Lung (tissue), 12 donors: ENCODE results near the gene DNASE2B. TPM values are rescaled to one million over a fixed set of nuclear protein-coding genes. Genes with fewer than 3 reads are reported as not detected.

ENCODE experiments used
- ATAC-seq: fragments of 200-7000 bp; cut with Tn5 transposase; one replicate; pipeline ENCODE4 v1.9.1; 2020; ENCODE audit warnings: moderate number of reproducible peaks; ENCODE audit not compliant: insufficient read depth, low FRiP score
- DNase-seq, 3 donors: peaks; one replicate each; pipeline ENCODE4 v3.0.0-alpha.2; 2013 to 2017
- H3K27ac ChIP-seq, 2 donors: one replicate each; pipeline ENCODE4 v1.5.1; 2013; ENCODE audit warnings: mild to moderate bottlenecking in 2 of 2, moderate library complexity in 2 of 2, control low read depth in 1 of 2, inconsistent platforms in 1 of 2, low read depth in 1 of 2, low read length in 1 of 2
- H3K27me3 ChIP-seq, 3 donors: one replicate each; pipeline ENCODE4 v1.5.1; 2013; ENCODE audit warnings: low read length in 2 of 3; ENCODE audit not compliant: control insufficient read depth in 3 of 3, insufficient read depth in 3 of 3
- H3K36me3 ChIP-seq, 4 donors: one replicate each; pipeline ENCODE4 v1.5.1; 2013; ENCODE audit warnings: low read length in 4 of 4, mild to moderate bottlenecking in 1 of 4, moderate library complexity in 1 of 4; ENCODE audit not compliant: control insufficient read depth in 4 of 4, insufficient read depth in 4 of 4
- H3K4me1 ChIP-seq, 5 donors: one replicate each; pipeline ENCODE4 v1.5.1; 2013; ENCODE audit warnings: low read length in 5 of 5, mild to moderate bottlenecking in 2 of 5, moderate library complexity in 1 of 5; ENCODE audit not compliant: control insufficient read depth in 5 of 5, insufficient read depth in 5 of 5
- H3K4me3 ChIP-seq: one replicate; pipeline ENCODE4 v1.5.1; 2013; ENCODE audit warnings: mild to moderate bottlenecking, control low read depth, moderate library complexity
- H3K9ac ChIP-seq, 2 donors: one replicate each; pipeline ENCODE4 v1.5.1; 2013; ENCODE audit warnings: low read length in 2 of 2, control low read depth in 1 of 2; ENCODE audit not compliant: insufficient read depth in 1 of 2
- H3K9me3 ChIP-seq, 4 donors: one replicate each; pipeline ENCODE4 v1.5.1; 2013; ENCODE audit warnings: low read length in 3 of 4, mild to moderate bottlenecking in 1 of 4, moderate library complexity in 1 of 4; ENCODE audit not compliant: control insufficient read depth in 4 of 4, insufficient read depth in 3 of 4
- CTCF ChIP-seq: IDR thresholded peaks from 2 replicates; pipeline ENCODE4 v1.5.1; 2012; ENCODE audit warnings: mild to moderate bottlenecking; ENCODE audit errors: control extremely low read depth, extremely low read depth
- WGBS, 2 donors: extraction: QIAGEN DNeasy Blood & Tissue Kit; methylation state at CpG; one replicate each; pipeline ENCODE4 v1.1.7; 2013; 5-methylcytosine and 5-hydroxymethylcytosine counted together
- polyA plus RNA-seq, 2 donors: library from polyadenylated mRNA; stranded (reverse); fragments of 200-250 nt; gene quantifications; one replicate each; pipeline ENCODE4 v1.2.1, GENCODE V29; 2013
- total RNA-seq, 2 donors: library from RNA; depleted of rRNA in 1 of 2; stranded (reverse); fragments of >200 nt in 1 of 2; gene quantifications; one replicate each; pipeline ENCODE4 v1.2.1, GENCODE V29; 2014 to 2021
- donor health status: control.
- donor health status: control.
- donor health status: Bipolar disorder and iron deficiency.
- donor health status: healthy.
- donor health status: DM: yes; HTN: yes; CAD: no.

The DNASE2B gene
- total and polyA plus RNA-seq, 4 donors, result 0.29 to 4.9 (median 1.3) TPM; not detected in 1

- no peak for TF ChIP-seq CTCF
- H3K9me3 ChIP-seq, result no peaks in the 10 kb centered on the region
Observed at GRCh38 chr1:84402060-84402459, 3.8 kb downstream of the DNASE2B start.

GRCh38 chr1:84402501-84402900 lies 4.2 kb downstream of the DNASE2B start:
- Histone ChIP-seq H3K4me3 (no peak overlapping the region), H3K27ac (no peak overlapping the region), H3K9me3 (no peaks in the 10 kb centered on the region), H3K4me1 (no peaks in the 10 kb centered on the region), H3K27me3 (no peaks in the 10 kb centered on the region), H3K36me3 (no peaks in the 10 kb centered on the region), H3K9ac (no peak overlapping the region)
- DNase-seq, result no peak
- no peak for TF ChIP-seq CTCF
- no peak for ATAC-seq

More at GRCh38 chr1:84402060-84402459, 3.8 kb downstream of the DNASE2B start:
- DNase-seq (no peak), ATAC-seq (no peak)
- no peaks in the 10 kb centered on the region for H3K36me3 ChIP-seq
- H3K9ac ChIP-seq, result no peak overlapping the region
- H3K4me1 ChIP-seq, result no peaks in the 10 kb centered on the region
- H3K27ac ChIP-seq, result no peak overlapping the region
- no peak overlapping the region for H3K4me3 ChIP-seq
- no peaks in the 10 kb centered on the region for H3K27me3 ChIP-seq

- no peak overlapping the region for H3K27ac ChIP-seq
- no peak overlapping the region for H3K9ac ChIP-seq
- H3K4me3 ChIP-seq, result no peak overlapping the region
- no peak for TF ChIP-seq CTCF
- WGBS, 2 donors, result 62 to 74% methylated on average over 2 of the region's 2 CpGs
- H3K4me1 ChIP-seq, result no peaks in the 10 kb centered on the region
- no peak for ATAC-seq
- no peaks in the 10 kb centered on the region for H3K9me3 ChIP-seq
- H3K36me3 ChIP-seq, result no peaks in the 10 kb centered on the region
- DNase-seq, result no peak
- no peaks in the 10 kb centered on the region for H3K27me3 ChIP-seq
Observed at GRCh38 chr1:84403347-84403746, 5.1 kb downstream of the DNASE2B start.

- Histone ChIP-seq H3K27ac (no peak overlapping the region), H3K9ac (no peak overlapping the region), H3K4me1 (no peaks in the 10 kb centered on the region), H3K4me3 (no peak overlapping the region), H3K36me3 (no peaks in the 10 kb centered on the region), H3K9me3 (no peaks in the 10 kb centered on the region), H3K27me3 (no peaks in the 10 kb centered on the region)
- 99 to 100% methylated on average over 1 of the region's 1 CpG for WGBS, 2 donors
- no peak for TF ChIP-seq CTCF
- DNase-seq, result no peak
- no peak for ATAC-seq
Observed at GRCh38 chr1:84406346-84406861, 8.1 kb downstream of the DNASE2B start.
